GM15510 (cell line): ENCODE measurements around the gene TMEM243.

Experiments used
- POLR2A ChIP-seq: IDR thresholded peaks from 3 replicates; pipeline ENCODE4 v1.6.1; 2011; ENCODE audit warnings: borderline replicate concordance; ENCODE audit not compliant: insufficient read length; ENCODE audit errors: extremely low read depth

Gene TMEM243

DNA sequence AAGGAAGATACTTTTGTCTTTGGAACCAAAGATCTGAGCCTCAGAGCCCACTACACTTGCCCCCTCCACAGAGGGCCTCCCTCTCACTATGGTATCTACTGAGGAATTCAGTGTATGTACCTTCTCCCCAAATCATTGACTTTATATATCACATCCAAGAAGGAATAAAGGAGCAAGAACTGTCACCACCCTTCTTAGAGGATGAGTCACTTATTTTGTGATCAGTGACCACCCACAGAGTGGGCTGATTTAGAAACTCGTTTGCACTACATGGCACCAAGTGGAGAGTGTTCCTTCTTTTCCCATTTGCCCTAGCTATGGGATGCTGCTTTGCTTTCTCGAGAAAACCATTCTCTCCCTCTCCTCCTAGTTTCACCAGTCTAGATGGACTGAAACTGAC lies 5.7 kb downstream of the TMEM243 start:
- TF ChIP-seq POLR2A = no peak

DNA sequence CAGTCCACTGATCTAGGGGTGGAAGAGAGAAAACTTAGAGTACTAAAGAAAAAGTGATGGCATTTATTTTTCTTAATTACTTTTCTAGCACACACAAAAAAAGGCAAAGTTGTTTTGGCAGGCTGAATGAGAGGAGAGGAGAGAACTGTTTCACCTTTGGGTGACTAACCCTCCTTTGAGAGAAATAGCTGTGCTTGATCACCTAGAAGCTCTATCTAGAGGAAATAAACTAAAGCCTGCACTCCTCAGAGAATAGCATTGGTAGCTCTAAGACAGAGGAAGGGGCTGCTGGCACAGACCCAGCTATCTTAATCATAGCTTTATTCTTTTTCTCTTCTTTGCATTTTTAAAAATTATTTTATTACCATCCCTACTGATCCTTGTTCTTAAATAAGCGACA lies 6.3 kb downstream of the TMEM243 start:
- no peak for TF ChIP-seq POLR2A

DNA sequence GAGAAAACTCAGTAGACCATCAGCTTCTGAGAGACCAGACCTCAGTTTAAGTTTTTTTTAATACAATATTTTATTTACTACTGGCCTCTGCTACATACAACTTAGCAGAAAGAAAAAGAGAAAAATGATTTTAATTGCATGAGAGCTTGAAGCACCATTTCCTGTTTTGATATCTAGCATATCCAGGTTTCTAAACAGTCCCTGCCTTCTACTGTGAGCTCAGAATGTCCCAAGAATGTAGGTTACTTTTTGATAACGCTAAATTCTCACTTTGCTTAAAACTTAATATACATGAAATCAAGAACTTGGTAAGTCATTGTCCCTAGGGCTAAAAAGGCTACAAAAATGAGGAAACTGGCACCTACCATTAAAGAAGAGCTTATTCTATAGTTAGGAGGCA lies 7.0 kb downstream of the TMEM243 start:
- no peak for TF ChIP-seq POLR2A

GRCh38 chr7:87210506-87210905 lies 9.0 kb downstream of the TMEM243 start:
- TF ChIP-seq POLR2A = no peak

DNA sequence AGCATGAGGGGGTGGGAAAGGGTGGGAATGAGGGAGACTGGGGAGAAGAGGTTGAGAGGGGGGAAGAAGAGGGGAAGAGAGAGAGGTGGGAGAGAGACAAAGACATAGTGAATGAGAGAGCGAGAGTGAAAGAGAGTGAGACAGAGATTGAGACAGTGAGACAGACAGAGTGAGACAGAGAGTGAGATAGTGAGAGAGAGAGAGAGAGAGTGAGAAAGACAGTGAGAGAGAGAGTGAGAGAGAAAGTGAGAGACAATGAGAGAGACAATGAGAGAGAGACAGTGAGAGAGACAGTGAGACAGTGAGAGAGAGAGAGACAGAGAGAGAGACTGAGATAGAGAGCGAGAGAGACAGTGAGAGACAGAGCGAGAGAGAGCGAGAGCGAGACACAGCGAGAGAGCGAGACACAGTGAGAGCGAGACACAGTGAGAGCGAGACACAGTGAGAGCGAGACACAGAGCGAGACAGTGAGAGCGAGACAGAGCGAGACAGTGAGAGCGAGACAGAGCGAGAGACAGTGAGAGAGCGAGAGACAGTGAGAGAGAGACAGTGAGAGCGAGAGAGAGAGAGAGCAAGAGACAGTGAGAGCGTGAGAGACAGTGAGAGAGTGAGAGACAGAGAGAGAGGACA lies 10.1 kb downstream of the TMEM243 start:
- no peak for TF ChIP-seq POLR2A

DNA sequence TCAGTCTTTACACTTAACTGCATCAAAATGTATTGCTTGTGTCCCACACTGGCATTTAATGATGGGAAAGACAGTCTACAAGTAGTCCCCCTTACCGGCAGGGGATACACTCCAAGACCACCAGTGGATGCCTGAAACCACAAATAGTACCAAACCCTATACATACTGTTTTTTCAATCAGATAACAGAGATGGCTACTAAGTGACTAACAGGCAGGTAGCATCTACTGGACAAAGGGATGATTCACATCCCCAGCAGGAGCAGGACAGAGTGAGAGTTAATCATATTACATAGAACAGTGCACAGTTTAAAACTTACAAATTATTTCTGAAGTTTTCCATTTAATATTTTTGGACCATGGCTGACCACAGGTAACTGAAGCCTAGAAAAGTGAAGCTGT lies 13.2 kb downstream of the TMEM243 start:
- TF ChIP-seq POLR2A = no peak

- no peak for TF ChIP-seq POLR2A
Observed at GRCh38 chr7:87204933-87205332, 14.6 kb downstream of the TMEM243 start.

DNA sequence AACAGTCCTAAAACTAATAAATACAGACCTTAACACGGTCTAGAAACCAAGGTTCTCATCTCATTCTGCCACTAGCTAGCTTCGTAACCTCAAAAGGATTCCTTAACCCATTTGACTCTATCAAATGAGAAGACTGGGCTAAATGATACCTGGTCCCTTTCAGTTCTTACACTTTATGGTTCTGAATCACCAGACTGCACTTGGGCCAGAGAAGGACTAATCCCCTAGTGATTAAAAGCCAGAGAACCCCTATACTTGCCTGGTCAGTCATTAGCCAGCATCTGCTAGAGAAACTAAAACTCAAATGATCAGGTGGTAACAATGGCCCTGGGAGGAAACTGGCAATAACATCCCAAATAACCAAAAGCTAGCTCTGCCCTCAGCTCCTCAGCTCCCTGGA lies 16.8 kb downstream of the TMEM243 start:
- TF ChIP-seq POLR2A = no peak

GRCh38 chr7:87202208-87202607 lies 17.3 kb downstream of the TMEM243 start:
- no peak for TF ChIP-seq POLR2A

- peak; percentile 20 for TF ChIP-seq POLR2A
Observed at GRCh38 chr7:87199700-87200450, 19.7 kb downstream of the TMEM243 start.

DNA sequence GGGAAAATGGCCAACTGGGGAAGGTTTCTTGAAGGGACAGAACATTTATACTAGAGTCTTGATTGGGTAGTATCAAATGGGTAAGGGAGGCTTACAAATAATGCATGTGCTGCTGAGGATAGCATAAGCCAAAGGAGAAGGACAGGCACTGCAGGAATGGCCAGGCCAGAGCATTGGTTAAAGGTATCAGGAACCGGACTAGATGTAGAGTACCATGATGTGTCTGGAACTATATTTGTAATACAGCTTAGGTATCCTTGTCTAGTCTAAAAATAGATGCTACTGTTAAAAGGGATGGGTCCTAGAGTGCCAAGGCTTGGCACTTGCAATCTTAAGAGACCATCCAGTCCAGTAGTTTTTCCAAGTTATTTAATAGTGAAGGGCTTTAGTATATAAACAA lies 20.3 kb downstream of the TMEM243 start:
- peak; percentile 15 for TF ChIP-seq POLR2A

- no peak for TF ChIP-seq POLR2A
Observed at GRCh38 chr7:87193912-87194311, 25.6 kb downstream of the TMEM243 start.

- TF ChIP-seq POLR2A = no peak
Observed at GRCh38 chr7:87192784-87193487, 26.6 kb downstream of the TMEM243 start.

- TF ChIP-seq POLR2A = no peak
Observed at GRCh38 chr7:87190783-87191182, 28.7 kb downstream of the TMEM243 start.

DNA sequence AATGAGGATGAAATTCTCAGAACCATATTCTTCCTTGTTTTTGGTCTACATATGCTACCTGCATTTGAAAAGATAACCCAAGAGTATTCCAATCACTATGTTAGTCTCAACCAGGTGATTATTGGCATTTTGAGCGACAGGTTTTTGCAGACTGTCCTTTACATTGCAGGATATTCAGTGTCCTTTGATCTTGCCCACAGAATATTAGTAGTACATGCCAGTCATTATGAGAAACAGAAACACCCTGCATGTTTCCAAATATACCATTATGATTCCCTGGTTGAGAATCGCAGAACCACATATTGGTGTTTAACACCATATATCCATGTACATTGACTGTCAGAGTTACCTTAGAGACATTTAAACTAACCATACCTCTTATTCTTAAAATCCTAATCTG lies 30.6 kb downstream of the TMEM243 start:
- TF ChIP-seq POLR2A = no peak

GRCh38 chr7:87187120-87187519 lies 32.4 kb downstream of the TMEM243 start:
- TF ChIP-seq POLR2A = no peak
